ENCODE data around the gene RTEL1. TPM values are rescaled to one million over a fixed set of nuclear protein-coding genes. Genes with fewer than 3 reads are reported as not detected.

The RTEL1 gene
- total and polyA plus RNA-seq, 9 of the 15 experiments (the other 6 are each of a cell fraction or from before 2014, with no cell fraction given) = 0.36 to 61.0 (median 17.9) TPM

- TF ChIP-seq AFF4 (CRISPR knock-in tag; IDR thresholded peaks at IDR 0.05) = no peak
- TF ChIP-seq SAP30 (IDR thresholded peaks at IDR 0.05; ENCODE audit: borderline replicate concordance, insufficient read depth, low read depth, low read length, poor library complexity, severe bottlenecking) = no peak
- no peak for TF ChIP-seq ZNF324 (CRISPR knock-in tag; IDR thresholded peaks at IDR 0.05)
- TF ChIP-seq NUFIP1 (IDR thresholded peaks at IDR 0.05; ENCODE audit: partially characterized antibody) = no peak
- TF ChIP-seq ZNF282 (CRISPR knock-in tag; IDR thresholded peaks at IDR 0.05) = no peak
- TF ChIP-seq ATF3 (IDR thresholded peaks at IDR 0.05) = 0 out of 2 replicates have a peak, but pooled peaks have one; percentile 14
- TF ChIP-seq ATF3 (CRISPR knock-in tag; conservative IDR thresholded peaks at IDR 0.05) = no peak
- no peak for TF ChIP-seq E2F3 (CRISPR knock-in tag; IDR thresholded peaks at IDR 0.05)
- no peak for TF ChIP-seq LARP7 (IDR thresholded peaks at IDR 0.05)
- TF ChIP-seq RAD21 (CRISPR knock-in tag; conservative IDR thresholded peaks at IDR 0.05 in 1 of 2, IDR thresholded peaks at IDR 0.05 in 1 of 2) = no peak
- 0 out of 2 replicates have a peak, but pooled peaks have one; percentile 9 for TF ChIP-seq CREB1 (IDR thresholded peaks at IDR 0.05)
- peak; percentile 60; the same call in 1 of the 2 replicates for TF ChIP-seq CREB1 (CRISPR knock-in tag; IDR thresholded peaks at IDR 0.05)
- no peak for TF ChIP-seq TAF15 (IDR thresholded peaks at IDR 0.05; ENCODE audit: low read depth, low read length)
- TF ChIP-seq DACH1 (IDR thresholded peaks at IDR 0.05; ENCODE audit: partially characterized antibody) = peak; percentile 53
- TF ChIP-seq FIP1L1 (IDR thresholded peaks at IDR 0.05; ENCODE audit: low read depth, low read length, poor library complexity, severe bottlenecking) = no peak
- TF ChIP-seq HDAC3 (IDR thresholded peaks at IDR 0.05; ENCODE audit: borderline replicate concordance, partially characterized antibody) = no peak
- no peak for TF ChIP-seq MAX (CRISPR knock-in tag; IDR thresholded peaks at IDR 0.05)
- TF ChIP-seq ZNF518B (CRISPR knock-in tag; IDR thresholded peaks at IDR 0.05) = no peak
- TF ChIP-seq PCBP2 (IDR thresholded peaks at IDR 0.05; ENCODE audit: low read depth, low read length, poor library complexity, severe bottlenecking) = no peak
- no peak for TF ChIP-seq HMG20B (CRISPR knock-in tag; IDR thresholded peaks at IDR 0.05)
- TF ChIP-seq KAT8 (IDR thresholded peaks at IDR 0.05; ENCODE audit: low read depth) = no peak
Measured at GRCh38 chr20:63738687-63739129, 80.6 kb downstream of the RTEL1 start (continued).
